ENCODE measurements around the gene SPSB3. TPM values are rescaled to one million over a fixed set of nuclear protein-coding genes. Genes with fewer than 3 reads are reported as not detected.

Gene SPSB3
- polyA plus RNA-seq, 1 donor = 24.6 TPM

- no peak for DNase-seq (ENCODE audit: low read depth)
Observed at GRCh38 chr16:1763521-1764511, 18.6 kb downstream of the SPSB3 start.

GRCh38 chr16:1762879-1763520, 19.4 kb downstream of the SPSB3 start:
- DNase-seq (ENCODE audit: low read depth) = no peak

GRCh38 chr16:1762196-1762878, 20.0 kb downstream of the SPSB3 start:
- no peak for DNase-seq (ENCODE audit: low read depth)

- DNase-seq (ENCODE audit: low read depth) = no peak
Observed at GRCh38 chr16:1761751-1762150, 20.6 kb downstream of the SPSB3 start.

- DNase-seq (ENCODE audit: low read depth) = no peak
Observed at GRCh38 chr16:1760911-1761310, 21.5 kb downstream of the SPSB3 start.

- no peak for DNase-seq (ENCODE audit: low read depth)
Observed at GRCh38 chr16:1759511-1759910, 22.9 kb downstream of the SPSB3 start.

- no peak for DNase-seq (ENCODE audit: low read depth)
Observed at GRCh38 chr16:1758923-1759322, 23.4 kb downstream of the SPSB3 start.

GRCh38 chr16:1757714-1758461, 24.5 kb downstream of the SPSB3 start:
- DNase-seq (ENCODE audit: low read depth) = no peak

GRCh38 chr16:1754204-1754603, 28.2 kb downstream of the SPSB3 start:
- DNase-seq (ENCODE audit: low read depth) = no peak

GRCh38 chr16:1752853-1753252, 29.5 kb downstream of the SPSB3 start:
- no peak for DNase-seq (ENCODE audit: low read depth)

- DNase-seq (ENCODE audit: low read depth) = no peak
Observed at GRCh38 chr16:1751946-1752345, 30.4 kb downstream of the SPSB3 start.

- DNase-seq (ENCODE audit: low read depth) = no peak
Observed at GRCh38 chr16:1749152-1750117, 32.9 kb downstream of the SPSB3 start.

- no peak for DNase-seq (ENCODE audit: low read depth)
Observed at GRCh38 chr16:1747934-1748333, 34.4 kb downstream of the SPSB3 start.

GRCh38 chr16:1746693-1747195, 35.6 kb downstream of the SPSB3 start:
- DNase-seq (ENCODE audit: low read depth) = no peak

- no peak for DNase-seq (ENCODE audit: low read depth)
Observed at GRCh38 chr16:1745900-1746692, 36.3 kb downstream of the SPSB3 start.

GRCh38 chr16:1745181-1745899, 37.0 kb downstream of the SPSB3 start:
- no peak for DNase-seq (ENCODE audit: low read depth)

- no peak for DNase-seq (ENCODE audit: low read depth)
Observed at GRCh38 chr16:1744338-1744840, 38.0 kb downstream of the SPSB3 start.
